Dermis microvascular lymphatic vessel endothelial cell (primary cell): Measurements from ENCODE around the gene PAX5. TPM values are rescaled to one million over a fixed set of nuclear protein-coding genes. Genes with fewer than 3 reads are reported as not detected.

Experiments
- DNase-seq, 2 donors: peaks; one replicate each; pipeline versions ENCODE4 v3.0.0 to v3.0.0-alpha.2; 2010; ENCODE audit warnings: low read depth in 2 of 2
- total RNA-seq: library from RNA; depleted of rRNA; stranded (reverse); fragments of >200 nt; gene quantifications from 2 replicates; pipeline ENCODE4 v1.2.1, GENCODE V29; 2014

PAX5 gene
- total RNA-seq, 1 donor from 2014 or later, result not detected

GRCh38 chr9:37025071-37025822 lies 8.8 kb downstream of the PAX5 start:
- no peak for DNase-seq

GRCh38 chr9:37017546-37017945 lies 16.5 kb downstream of the PAX5 start:
- DNase-seq, result no peak

- DNase-seq, result no peak
These were observed 22.5 kb downstream of the PAX5 start for GRCh38 chr9:37011530-37011929.

GRCh38 chr9:37010976-37011375 lies 23.1 kb downstream of the PAX5 start:
- DNase-seq, result no peak

- DNase-seq, result no peak
These were observed 23.9 kb downstream of the PAX5 start for GRCh38 chr9:37010180-37010579.

GRCh38 chr9:37007295-37007694 lies 26.8 kb downstream of the PAX5 start:
- no peak for DNase-seq

GRCh38 chr9:37005517-37006140 lies 28.4 kb downstream of the PAX5 start:
- DNase-seq, result no peak

GRCh38 chr9:37004424-37004935 lies 29.6 kb downstream of the PAX5 start:
- DNase-seq, result no peak

GRCh38 chr9:37002413-37003217 lies 31.5 kb downstream of the PAX5 start:
- no peak for DNase-seq

- no peak for DNase-seq
These were observed 32.0 kb downstream of the PAX5 start for GRCh38 chr9:37002036-37002412.

GRCh38 chr9:37001459-37001858 lies 32.6 kb downstream of the PAX5 start:
- no peak for DNase-seq

- no peak for DNase-seq
These were observed 34.2 kb downstream of the PAX5 start for GRCh38 chr9:36999728-37000333.

- DNase-seq, result no peak
These were observed 36.7 kb downstream of the PAX5 start for GRCh38 chr9:36997414-36997813.

GRCh38 chr9:36996706-36997086 lies 37.4 kb downstream of the PAX5 start:
- DNase-seq, result no peak

GRCh38 chr9:36995927-36996705 lies 38.0 kb downstream of the PAX5 start:
- DNase-seq, result peak; percentile 29 to 74

- no peak for DNase-seq
These were observed 39.9 kb downstream of the PAX5 start for GRCh38 chr9:36993933-36994764.

GRCh38 chr9:36992501-36993316 lies 41.4 kb downstream of the PAX5 start:
- no peak for DNase-seq

GRCh38 chr9:36991516-36992134 lies 42.4 kb downstream of the PAX5 start:
- DNase-seq, result peak in 1 of 2 donors; percentile 21

GRCh38 chr9:36988848-36989247 lies 45.2 kb downstream of the PAX5 start:
- DNase-seq, result no peak
